SU-DHL-6 (cell line): ENCODE results near the gene PDE4B.

Source experiments
- H2AFZ ChIP-seq: fragments of 200-600 bp; sonication (generic); 2 replicates; pipeline ENCODE4 v1.6.1; 2014; ENCODE audit warnings: low read depth, mild to moderate bottlenecking, moderate library complexity, mixed read lengths, antibody characterized with exemption, low read length; ENCODE audit not compliant: severe bottlenecking
- H3F3A ChIP-seq: fragments of 200-600 bp; shearing (Covaris generic); 2 replicates; pipeline ENCODE4 v1.6.0; 2016; ENCODE audit warnings: antibody characterized with exemption, mild to moderate bottlenecking; ENCODE audit not compliant: insufficient read depth
- H3K27ac ChIP-seq: fragments of 200-600 bp; sonication (generic); 2 replicates; pipeline ENCODE4 v1.5.1; 2016; ENCODE audit warnings: low read depth, mild to moderate bottlenecking, low read length, moderate library complexity, mixed read lengths
- H3K27me3 ChIP-seq: fragments of 200-600 bp; sonication (generic), shearing (Covaris generic); 2 replicates; pipeline ENCODE4 v1.6.0; 2014; ENCODE audit warnings: mild to moderate bottlenecking, low read length
- H3K36me3 ChIP-seq: fragments of 200-600 bp; sonication (generic); 2 replicates; pipeline ENCODE4 v1.6.1; 2014; ENCODE audit warnings: mild to moderate bottlenecking, low read length, mixed read lengths
- H3K4me2 ChIP-seq: fragments of 300-600, 200-600 bp; shearing (Covaris generic), sonication (generic); 2 replicates; pipeline ENCODE4 v1.6.0; 2014; ENCODE audit warnings: low read length, low read depth, mild to moderate bottlenecking; ENCODE audit not compliant: poor library complexity, severe bottlenecking
- H3K4me3 ChIP-seq: fragments of 200-600 bp; sonication (generic); 2 replicates; pipeline ENCODE4 v1.5.1; 2014; ENCODE audit warnings: antibody characterized with exemption, low read length, mild to moderate bottlenecking, mixed read lengths; ENCODE audit not compliant: insufficient read depth, poor library complexity, severe bottlenecking
- H3K79me2 ChIP-seq: fragments of 200-600 bp; sonication (generic); 2 replicates; pipeline ENCODE4 v1.6.1; 2014; ENCODE audit warnings: mild to moderate bottlenecking, low read length, moderate library complexity; ENCODE audit not compliant: insufficient read depth
- H3K9ac ChIP-seq: fragments of 200-600 bp; sonication (generic); 2 replicates; pipeline ENCODE4 v1.7.0; 2014; ENCODE audit warnings: mild to moderate bottlenecking, low read length
- H3K9me2 ChIP-seq: fragments of 200-600 bp; sonication (generic); replicated peaks from 2 replicates; pipeline ENCODE4 v1.6.1; 2014; ENCODE audit warnings: low read length; ENCODE audit not compliant: insufficient read depth
- H3K9me3 ChIP-seq: fragments of 200-600 bp; sonication (generic); 2 replicates; pipeline ENCODE4 v1.6.1; 2014; ENCODE audit warnings: low read length, mixed read lengths; ENCODE audit not compliant: insufficient read depth
- H4K20me1 ChIP-seq: fragments of 200-600 bp; sonication (generic); 2 replicates; pipeline ENCODE4 v1.6.1; 2014; ENCODE audit warnings: low read depth, mild to moderate bottlenecking, antibody characterized with exemption, low read length, moderate library complexity, mixed read lengths
- CTCF ChIP-seq: fragments of 200-600 bp; sonication (generic); IDR thresholded peaks from one replicate; pipeline ENCODE4 v1.5.1; 2017; ENCODE audit warnings: antibody characterized with exemption, mild to moderate bottlenecking, low read length, moderate library complexity; ENCODE audit not compliant: insufficient read depth, poor library complexity, severe bottlenecking
- EZH2phosphoT487 ChIP-seq: fragments of 200-600 bp; sonication (generic), shearing (Covaris generic); conservative IDR thresholded peaks from 2 replicates; pipeline ENCODE4 v1.6.1; 2018; ENCODE audit warnings: mild to moderate bottlenecking, antibody characterized with exemption, low read length, moderate library complexity, mixed read lengths

Gene PDE4B

DNA sequence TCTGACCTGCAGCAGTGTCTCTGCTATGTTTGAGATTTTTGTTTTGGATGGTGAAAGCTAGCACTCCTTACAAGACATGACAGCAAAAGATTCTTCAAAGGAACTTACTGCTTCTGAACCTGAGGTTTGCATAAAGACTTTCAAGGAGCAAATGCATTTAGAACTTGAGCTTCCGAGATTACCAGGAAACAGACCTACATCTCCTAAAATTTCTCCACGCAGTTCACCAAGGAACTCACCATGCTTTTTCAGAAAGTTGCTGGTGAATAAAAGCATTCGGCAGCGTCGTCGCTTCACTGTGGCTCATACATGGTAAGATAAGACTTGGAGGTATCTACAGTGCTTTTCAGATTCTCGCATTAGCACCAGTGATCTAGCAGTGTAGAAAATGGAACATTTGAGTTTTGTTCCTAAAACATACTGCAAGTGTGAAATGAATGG, 200.2 kb downstream of the PDE4B start:
- Histone ChIP-seq H3K27ac (no peak overlapping the region), H3K36me3 (no peaks in the 10 kb centered on the region), H2AFZ (no peak overlapping the region), H3F3A (no peaks in the 10 kb centered on the region), H3K4me3 (no peak overlapping the region), H3K9me3 (no peaks in the 10 kb centered on the region), H3K9me2 (no peaks in the 10 kb centered on the region), H3K79me2 (no peaks in the 10 kb centered on the region), H4K20me1 (no peaks in the 10 kb centered on the region), H3K4me2 (no peak overlapping the region), H3K27me3 (no peaks in the 10 kb centered on the region), H3K9ac (no peak overlapping the region)
- no peak for TF ChIP-seq CTCF
- no peak for TF ChIP-seq EZH2phosphoT487

GRCh38 chr1:65994223-65994622, 201.5 kb downstream of the PDE4B start:
- TF ChIP-seq CTCF (no peak), EZH2phosphoT487 (no peak)
- H3K27me3 ChIP-seq: no peaks in the 10 kb centered on the region
- no peak overlapping the region for H3K27ac ChIP-seq
- H3K9ac ChIP-seq: no peak overlapping the region
- H3K79me2 ChIP-seq: no peaks in the 10 kb centered on the region
- H3K9me2 ChIP-seq: no peaks in the 10 kb centered on the region
- no peaks in the 10 kb centered on the region for H3K9me3 ChIP-seq
- no peak overlapping the region for H3K4me2 ChIP-seq
- no peak overlapping the region for H3K4me3 ChIP-seq
- H2AFZ ChIP-seq: no peak overlapping the region
- H3K36me3 ChIP-seq: no peaks in the 10 kb centered on the region
- H4K20me1 ChIP-seq: no peaks in the 10 kb centered on the region
- no peaks in the 10 kb centered on the region for H3F3A ChIP-seq

GRCh38 chr1:65995336-65995735, 202.6 kb downstream of the PDE4B start:
- no peak for TF ChIP-seq CTCF
- TF ChIP-seq EZH2phosphoT487: no peak
- H3K27me3 ChIP-seq: no peaks in the 10 kb centered on the region
- H3K4me3 ChIP-seq: no peak overlapping the region
- H3F3A ChIP-seq: no peaks in the 10 kb centered on the region
- H3K4me2 ChIP-seq: no peak overlapping the region
- no peaks in the 10 kb centered on the region for H3K9me2 ChIP-seq
- no peaks in the 10 kb centered on the region for H3K36me3 ChIP-seq
- no peak overlapping the region for H2AFZ ChIP-seq
- no peaks in the 10 kb centered on the region for H3K9me3 ChIP-seq
- H3K27ac ChIP-seq: no peak overlapping the region
- no peaks in the 10 kb centered on the region for H3K79me2 ChIP-seq
- H4K20me1 ChIP-seq: no peaks in the 10 kb centered on the region
- H3K9ac ChIP-seq: no peak overlapping the region

- Histone ChIP-seq H3K27ac (no peak overlapping the region), H3K4me3 (no peak overlapping the region)
Observed at GRCh38 chr1:65995928-65996327, 203.2 kb downstream of the PDE4B start.

More at GRCh38 chr1:65995928-65996327, 203.2 kb downstream of the PDE4B start:
- Histone ChIP-seq H3K27me3 (no peaks in the 10 kb centered on the region), H3K9ac (no peak overlapping the region), H4K20me1 (no peaks in the 10 kb centered on the region), H3K79me2 (no peaks in the 10 kb centered on the region), H3K36me3 (no peaks in the 10 kb centered on the region), H3K4me2 (no peak overlapping the region), H3K9me2 (no peaks in the 10 kb centered on the region), H2AFZ (no peak overlapping the region), H3K9me3 (no peaks in the 10 kb centered on the region), H3F3A (no peaks in the 10 kb centered on the region)
- TF ChIP-seq EZH2phosphoT487: no peak
- no peak for TF ChIP-seq CTCF
